HG03095 (cell line): ENCODE measurements around the gene B4GALNT1.
"Not testable (repeated sequence)": the region's sequence is repeated elsewhere in the genome, so short reads cannot be mapped to it uniquely, and the experiment has no call there.

Experiments used
- ATAC-seq: cut with Tn5 transposase; IDR thresholded peaks from one replicate; pipeline ENCODE4 v1.9.1; 2021; ENCODE audit warnings: moderate library complexity; ENCODE audit not compliant: unreplicated experiment

The B4GALNT1 gene

DNA sequence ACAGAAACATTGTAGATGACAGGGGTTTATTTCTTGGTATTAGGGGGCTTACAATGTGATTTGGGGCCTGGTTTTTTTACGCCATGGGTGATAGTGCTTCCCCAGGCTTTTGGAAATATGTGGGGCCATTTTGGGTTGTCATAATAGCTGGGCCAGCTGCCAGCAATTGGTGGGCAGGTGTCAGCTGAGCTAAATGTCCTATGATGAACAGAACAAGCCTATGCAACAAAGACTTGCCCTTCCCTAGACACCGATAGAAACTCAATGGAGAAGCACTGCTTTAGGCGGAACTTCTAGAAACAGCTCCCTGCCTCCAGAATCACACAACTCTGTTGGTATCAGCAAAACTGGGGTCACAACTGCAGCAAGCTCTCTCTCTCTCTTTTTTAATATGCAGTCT, 5.1 kb upstream of the B4GALNT1 start:
- ATAC-seq, result no peak

DNA sequence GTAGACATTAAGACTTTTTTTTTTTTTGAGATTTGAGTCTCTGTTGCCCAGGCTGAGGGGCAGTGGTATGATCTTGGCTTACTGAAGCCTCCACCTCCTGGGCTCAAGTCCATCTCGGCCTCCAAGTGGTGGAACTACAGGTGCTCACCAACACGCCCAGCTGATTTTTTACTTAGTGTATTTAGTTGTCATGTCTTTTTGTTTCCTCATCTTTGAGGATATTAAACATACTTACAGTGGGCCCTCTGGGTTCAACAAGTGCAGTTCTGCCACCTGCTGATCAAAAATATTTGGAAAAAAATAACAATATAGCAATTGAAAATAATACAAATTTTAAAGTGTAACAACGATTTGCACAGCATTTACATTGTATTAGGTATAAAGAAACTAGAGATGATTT, 4.4 kb upstream of the B4GALNT1 start:
- no peak for ATAC-seq

DNA sequence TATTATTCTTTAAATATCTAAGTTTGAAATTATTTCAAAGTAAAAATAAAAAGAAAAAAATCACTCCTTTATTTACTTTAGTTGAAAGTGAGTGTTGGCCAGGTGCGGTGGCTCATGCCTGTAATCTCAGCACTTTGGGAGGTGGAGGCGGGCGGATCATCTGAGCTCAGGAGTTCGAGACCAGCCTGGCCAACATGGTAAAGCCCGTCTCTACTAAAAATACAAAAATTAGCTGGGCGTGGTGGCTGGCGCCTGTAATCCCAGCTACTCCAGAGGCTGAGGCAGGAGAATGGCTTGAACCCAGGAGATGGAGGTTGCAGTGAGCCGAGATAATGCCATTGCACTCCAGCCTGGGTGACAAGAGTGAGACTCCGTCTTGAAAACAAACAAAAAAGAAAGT, 3.7 kb upstream of the B4GALNT1 start:
- not testable (repeated sequence) for ATAC-seq

DNA sequence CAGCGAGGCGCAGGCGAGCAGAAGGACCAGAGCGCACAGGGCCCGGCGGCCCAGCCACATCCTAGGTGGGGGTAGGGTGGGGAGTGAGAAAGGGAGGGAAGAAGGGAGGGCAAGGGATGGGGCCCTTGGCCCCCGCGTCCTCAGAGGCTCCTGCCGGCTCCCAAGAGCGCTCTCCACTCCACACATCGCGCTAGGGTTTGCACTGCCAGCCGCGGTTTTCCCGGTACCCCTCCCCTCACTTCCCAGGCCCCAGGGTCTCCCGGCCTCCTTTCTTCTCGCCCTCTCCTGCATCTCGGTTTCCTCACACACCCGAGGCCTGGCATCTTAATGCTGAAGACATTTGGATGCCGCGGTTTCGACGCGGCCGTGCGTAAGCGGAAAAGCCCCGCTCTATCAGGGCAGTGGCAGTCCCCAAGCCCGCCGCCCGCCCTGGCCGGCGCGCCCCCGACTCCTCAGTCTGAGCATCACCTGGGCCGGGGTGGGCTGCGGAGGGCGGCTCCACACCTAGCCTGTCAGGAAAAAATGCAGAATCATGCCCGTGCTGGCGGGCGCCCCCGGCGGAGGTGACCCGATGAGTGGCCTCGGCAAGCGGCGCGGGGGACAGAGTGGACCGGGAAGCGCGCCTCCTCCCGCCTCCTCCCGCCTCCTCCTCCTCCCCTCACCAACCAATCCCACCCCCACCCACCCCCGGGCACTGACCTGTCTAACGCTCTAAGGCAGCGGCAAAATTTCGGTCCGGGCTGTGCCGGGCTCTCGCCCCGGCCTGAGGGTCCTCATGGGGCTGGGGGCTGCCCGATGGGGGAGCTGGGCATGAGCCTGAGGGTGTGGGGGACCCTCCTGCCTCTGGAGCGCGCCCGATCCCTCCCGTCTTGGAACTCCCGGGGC, 686 bp downstream of the B4GALNT1 start:
- ATAC-seq, result no peak

DNA sequence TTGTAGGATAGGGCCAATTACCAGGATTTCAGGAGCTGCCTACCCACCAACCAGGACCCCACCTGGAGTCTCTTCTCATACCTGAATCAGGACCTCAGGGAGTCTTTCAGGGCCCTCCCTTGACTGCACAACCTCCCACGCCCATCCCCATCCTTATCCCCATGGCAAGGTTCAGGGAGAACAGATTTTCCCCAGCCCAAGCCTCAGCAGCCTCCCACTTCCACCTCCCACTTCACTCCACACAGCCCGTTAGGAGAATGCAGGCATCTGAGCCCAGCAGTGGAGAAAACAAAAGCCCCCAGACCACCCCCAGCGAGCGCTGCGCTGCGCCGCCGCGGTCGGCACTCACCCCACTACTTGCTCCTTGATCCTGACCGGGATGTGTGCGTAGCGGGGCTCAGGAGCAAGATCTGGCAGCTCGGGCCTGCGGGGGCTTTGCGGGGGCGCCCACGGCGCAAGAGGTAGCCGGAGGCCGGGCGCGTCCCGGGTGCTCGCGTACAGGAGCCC, 1.4 kb downstream of the B4GALNT1 start:
- ATAC-seq, result no peak

DNA sequence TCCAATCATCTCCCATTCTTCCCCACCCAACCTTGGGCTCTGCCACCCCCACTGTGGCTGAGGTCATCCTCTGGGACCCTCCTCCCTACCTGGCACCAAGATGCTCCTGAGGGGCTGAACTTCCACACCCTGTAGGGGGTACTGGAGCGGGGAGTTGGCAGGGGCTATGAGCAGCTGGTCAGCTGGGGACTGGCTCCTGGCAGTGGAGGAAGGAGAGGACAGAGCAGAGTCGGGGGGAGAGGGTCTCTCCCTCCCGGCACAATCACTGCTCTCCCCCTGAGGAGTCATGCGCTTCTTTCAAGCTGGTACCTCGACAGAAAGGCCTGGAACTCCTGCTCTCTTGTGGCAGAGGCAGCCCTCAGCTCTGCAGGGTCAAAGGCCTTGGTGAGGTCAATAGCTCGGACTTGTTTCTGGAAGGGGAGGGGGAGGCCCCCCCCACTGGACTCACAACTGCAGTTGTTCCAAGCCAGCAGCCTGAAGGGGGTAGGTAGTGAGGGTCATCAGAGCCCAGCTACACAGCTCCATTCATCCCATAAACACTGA, 2.0 kb downstream of the B4GALNT1 start:
- no peak for ATAC-seq

DNA sequence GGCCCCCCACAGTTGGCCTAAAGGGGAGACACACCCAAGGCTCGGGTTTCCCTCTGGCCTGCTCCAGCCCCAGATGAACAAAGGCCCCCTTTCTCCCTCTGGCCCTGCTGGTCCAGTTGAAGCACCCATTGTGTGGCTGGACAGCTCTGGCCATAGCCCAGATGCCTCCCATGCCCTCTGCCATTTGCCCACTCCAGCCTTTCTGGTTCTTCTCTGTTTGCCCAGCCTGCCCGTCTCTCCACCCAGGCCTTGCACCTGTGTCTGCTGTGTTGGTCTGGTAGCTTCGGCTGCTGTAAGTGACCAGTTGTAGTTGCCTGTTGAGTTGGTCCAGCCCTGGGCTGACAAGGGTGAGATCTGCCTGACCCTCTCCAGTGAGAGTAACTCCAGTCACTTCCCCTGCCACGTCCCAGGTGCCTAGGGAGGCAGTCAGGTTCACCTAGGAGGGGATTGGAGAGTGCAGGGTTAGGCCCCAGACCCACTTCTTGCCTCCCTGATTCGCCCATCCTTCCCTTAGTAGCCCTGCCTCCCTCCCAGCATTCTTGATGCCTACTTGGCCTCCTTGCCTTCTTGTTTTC, 3.0 kb downstream of the B4GALNT1 start:
- ATAC-seq, result no peak

DNA sequence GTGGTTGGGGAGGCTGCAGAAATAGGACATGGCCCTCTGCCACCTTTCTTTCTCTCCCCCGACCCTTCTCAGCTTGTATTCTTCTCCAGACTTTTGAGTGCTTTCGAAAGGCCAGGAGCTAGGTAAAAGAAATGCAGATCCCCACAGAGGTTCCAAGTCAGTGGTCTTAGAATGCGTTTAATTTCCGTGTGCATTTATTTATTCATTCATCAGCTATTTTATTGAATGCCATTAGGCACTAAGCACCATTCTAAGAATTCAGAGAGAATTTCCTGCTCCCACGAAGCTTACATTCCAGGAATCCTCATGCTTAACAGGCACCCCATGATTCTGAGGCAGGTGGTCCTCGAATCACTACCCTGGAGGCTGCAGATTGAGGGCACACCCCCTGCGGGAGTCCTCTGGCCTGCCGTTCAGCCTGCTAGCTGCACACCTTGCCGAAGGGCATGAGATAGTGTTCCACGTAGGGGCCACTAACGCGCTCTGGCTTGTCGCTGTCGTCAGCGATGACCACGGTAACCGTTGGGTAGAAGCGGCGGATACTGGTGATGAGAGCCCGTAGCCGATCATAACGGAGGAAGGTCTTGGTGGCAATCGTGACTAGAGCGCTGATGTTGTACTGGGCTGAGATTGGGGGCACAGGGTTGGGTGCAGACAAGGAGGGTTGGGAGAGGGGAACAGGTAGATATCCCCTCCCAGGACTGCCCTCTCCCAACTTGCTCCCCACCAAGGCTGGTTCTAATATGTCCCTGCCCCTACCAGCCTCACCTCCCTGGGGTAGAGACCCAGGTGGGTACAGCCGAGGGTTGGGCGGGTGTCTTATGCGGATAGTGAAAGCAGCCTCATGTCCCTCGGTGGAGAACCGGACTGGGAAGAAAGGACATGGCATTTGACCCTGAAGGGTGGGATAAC, 4.5 kb downstream of the B4GALNT1 start:
- ATAC-seq, result no peak

DNA sequence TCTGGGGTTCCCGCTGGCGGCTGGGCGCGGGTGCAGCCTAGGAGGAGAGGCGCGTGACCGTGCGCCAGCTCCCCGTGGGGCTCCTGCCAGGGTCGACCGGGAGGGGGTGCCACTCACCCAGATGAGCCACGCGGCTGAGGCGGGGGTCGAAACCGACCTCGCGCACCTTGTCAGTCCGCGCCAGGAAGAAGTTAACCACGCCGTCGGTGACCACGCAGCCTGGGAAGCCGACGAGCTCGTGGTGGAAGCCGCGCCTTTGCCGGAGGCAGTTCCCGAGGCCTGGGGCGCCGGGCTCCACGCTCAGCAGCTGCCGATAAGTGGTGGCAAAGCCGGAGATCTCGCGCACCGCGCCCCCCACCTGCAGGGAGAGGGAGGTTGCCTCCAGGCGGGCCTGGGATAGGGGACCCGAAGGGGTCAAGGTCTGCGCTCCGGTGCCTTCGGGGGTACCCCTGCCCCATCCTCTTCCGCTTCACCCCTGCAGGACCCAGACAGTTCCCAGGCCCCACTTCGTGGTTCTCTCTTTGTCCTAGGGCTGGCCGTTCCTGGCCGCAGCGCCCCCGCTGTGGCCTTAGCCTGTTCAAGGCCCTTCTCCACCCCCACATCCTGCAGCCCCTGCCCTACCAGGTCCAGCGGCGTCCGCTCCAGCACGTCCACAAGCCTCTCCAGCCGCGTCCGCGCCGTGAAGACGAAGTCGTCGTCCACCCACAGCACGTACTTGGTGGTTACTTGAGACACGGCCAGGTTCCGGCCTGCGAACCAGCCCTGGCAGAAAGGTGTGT, 5.3 kb downstream of the B4GALNT1 start:
- ATAC-seq, result no peak

DNA sequence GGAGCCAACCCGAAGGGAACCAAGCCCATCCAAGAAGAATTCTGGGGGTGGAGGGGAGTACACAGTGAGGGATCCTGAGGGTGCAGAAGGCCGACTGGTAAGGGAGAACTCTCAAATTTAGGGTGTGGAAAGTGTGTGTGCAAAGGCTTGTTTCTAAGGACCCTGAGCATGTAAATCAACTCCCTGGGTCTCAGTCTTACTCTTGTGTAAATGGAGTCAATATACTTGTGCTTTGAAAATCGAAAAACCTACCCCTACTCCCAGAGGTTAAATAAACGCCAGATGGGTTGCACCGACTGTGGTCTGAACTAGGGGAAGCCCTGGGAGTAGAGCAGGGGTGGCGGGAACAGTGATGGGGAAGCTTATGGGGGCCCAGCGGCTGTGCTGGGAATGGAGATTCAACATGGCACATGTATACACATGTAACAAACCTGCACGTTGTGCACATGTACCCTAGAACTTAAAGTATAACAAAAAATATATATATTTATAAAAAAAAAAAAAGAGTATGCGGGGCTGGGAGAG, 6.0 kb downstream of the B4GALNT1 start:
- ATAC-seq, result no peak

DNA sequence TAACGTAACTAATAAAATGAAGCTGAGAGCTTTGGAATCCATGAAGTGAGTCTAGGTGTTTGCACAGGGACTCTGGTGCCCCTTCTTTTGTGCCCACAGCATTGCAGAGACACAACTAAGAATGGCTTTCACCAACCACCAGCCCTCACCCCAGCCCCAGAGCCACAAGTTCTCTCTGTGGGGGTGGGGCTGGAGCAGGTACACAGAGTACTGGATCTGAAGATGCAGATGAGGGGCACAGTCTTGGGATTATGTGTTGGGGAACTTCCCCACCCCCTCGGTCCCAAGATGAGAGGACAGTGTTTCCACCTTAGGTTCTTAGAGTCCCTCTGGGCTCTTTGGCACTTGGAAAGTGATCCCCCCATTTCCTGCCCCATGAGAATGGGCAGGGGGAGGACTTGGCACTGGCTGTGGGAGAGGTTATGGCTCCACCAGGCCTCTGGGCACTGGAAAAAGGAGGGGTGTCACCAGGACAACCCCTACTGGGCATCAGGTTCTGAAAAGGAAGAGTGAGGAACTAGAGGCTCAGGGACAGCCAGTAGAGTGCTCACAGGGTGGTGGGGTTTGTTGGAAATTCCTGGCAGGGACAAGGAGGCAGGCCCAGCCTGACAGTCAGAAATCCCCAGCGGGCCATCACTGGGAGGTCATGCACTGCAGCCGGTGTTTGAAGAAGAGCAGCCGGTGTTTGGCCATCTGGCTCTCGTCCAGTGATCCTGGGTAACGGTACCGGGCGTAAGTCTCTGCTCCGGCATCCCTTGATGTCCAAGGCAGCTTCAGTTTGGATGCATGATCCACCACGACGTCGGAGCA, 6.7 kb downstream of the B4GALNT1 start:
- ATAC-seq, result no peak

DNA sequence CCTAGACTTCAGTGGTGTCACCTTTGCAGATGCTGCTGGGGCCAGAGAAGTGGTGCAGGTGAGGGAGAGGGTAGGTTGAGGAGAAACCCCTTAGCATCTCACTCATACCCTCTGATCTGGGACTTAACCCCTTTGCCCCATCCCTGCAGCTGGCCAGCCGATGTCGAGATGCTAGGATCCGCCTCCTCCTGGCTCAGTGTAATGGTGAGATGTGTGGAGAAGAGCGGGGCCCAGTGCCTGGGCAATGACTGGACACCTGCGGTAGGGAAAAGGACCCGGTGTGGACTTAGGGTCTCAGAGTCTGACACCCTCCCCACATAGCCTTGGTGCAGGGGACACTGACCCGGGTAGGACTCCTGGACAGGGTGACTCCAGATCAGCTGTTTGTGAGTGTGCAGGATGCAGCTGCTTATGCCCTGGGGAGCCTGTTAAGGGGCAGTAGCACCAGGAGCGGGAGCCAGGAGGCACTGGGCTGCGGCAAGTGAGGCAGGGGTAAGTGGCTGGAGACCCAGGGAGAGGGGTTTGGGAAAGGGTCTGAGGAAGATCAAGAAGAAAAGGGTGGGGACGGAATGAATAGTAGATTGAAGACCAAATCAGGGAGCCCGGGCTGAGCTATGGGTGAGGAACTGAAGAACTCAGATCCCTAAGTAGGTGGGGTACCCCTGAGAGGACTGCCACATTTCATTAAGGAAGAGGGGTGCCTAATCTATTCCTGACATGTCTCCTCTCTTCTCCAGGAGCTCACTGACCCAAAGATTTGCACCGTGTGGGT, 7.6 kb downstream of the B4GALNT1 start:
- no peak for ATAC-seq

DNA sequence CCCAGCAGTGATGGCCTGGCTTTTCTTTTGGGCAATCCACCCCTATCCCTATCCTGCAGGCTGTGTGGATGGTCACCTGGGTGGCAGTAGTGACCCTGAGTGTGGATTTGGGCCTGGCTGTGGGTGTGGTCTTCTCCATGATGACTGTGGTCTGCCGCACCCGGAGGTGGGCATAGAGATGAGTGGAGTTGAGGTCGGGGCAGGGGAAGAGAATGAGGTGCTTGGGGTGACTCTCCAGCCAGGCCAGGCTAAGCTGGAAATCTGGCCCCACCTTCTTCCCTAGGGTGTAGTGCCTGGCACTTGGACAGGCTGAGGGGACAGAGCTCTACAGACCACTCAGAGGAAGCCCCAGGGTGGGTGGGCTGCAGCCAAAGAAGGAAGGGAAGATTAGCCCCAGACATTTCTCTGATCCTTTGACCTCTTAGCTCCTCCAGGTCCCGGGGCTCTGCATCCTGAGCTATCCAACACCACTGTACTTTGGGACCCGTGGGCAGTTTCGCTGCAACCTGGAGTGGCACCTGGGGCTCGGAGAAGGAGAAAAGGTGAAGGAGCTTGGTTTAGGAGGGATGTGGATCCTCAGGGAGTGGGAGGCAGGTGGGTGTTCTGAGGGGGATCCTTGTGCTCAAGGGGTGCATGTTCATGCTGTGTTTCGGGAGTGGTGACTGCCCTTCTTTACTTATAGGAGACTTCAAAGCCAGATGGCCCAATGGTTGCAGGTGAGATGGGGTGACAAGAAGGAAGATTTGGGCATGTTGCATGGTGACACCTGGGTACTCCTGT, 8.4 kb downstream of the B4GALNT1 start:
- ATAC-seq, result no peak

DNA sequence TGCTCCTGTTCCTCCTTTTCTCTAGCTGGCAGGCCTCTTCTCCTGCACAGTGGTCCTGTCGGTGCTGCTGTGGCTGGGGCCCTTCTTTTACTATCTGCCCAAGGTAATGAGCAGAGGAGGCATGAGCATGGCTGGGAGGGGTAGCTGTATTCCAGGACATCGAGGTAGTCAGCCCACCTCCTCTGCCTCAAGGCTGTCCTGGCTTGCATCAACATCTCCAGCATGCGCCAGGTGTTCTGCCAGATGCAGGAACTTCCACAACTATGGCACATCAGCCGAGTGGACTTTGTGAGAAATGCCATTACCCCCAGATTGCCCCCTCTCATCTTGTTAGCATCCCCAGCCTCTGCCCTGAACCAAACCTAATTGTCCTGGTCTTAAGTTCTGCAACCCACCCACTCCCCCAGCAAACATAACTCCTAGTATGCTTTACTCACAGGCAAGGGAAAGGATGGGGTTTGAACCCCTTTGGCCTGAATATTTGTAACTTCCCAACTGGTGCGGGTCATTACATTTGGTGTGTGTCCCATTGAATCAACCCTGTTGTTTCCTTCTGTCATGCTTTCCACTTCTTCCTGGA, 9.1 kb downstream of the B4GALNT1 start:
- no peak for ATAC-seq

DNA sequence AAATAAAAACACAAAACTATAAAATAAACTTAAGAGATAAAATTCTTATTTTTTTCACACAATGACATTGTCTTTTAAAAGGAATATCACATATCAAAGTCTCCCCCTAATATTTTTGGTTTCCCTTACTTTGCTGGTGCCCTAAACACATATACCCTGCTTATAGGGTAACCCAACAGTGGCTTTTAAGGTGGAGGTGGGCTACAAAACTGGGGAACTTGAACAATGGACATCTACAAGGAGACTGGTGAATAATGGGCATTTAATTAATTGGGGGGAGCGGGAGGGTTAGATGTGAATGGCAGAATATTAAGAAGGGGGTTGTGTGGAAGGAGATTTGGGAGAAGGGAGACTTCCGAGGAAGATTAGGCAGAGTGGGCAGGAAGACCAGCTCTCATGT, 9.6 kb downstream of the B4GALNT1 start:
- ATAC-seq, result no peak

DNA sequence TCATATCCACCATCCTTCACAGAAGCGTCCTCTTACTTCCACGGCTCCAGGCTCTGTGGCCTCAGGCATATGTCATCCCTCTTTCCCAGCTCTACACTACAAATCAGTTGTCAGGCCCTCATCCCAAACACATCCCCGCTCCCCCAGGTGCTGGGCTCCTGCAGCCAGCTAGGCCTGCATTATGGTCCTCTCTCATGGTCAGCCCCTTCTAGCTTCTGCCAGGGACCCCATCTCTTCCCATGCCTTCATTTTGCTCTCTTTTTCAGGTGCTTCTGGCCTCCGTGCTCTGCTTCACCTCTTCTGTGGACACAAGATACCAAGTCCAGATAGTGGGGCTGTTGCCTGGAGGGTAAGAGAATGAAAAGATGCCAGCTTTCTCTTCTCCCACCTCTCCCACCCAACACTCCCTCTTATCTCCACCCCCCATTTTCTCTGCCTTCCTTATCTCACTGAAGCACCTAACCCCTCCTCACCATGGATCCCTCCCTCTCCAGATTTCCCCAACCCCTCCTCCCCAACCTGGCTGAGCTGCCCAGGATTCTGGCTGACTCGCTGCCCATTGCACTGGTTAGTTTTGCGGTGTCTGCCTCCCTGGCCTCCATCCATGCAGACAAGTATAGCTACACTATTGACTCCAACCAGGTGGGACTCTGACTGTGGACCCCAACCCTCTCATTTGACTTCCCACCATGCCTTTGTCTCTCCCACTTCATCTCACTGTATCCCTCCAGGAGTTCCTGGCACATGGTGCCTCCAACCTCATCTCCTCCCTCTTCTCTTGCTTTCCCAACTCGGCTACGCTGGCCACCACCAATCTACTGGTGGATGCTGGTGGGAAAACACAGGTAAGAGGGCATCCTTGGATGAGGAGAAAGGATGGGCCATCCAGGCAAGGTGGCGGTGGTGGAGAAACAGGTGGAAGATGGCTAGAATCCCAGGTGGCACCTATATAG, 10.4 kb downstream of the B4GALNT1 start:
- no peak for ATAC-seq
